NOMO-1 treated with dmso at 0.1 percent for 144 hours (cell line): ENCODE results near the gene ERC2.

Experiments used
- DNase-seq: peaks from one replicate; lab custom pipeline; 2025; ENCODE audit not compliant: unreplicated experiment; lab: John Stamatoyannopoulos, UW

Gene ERC2

DNA sequence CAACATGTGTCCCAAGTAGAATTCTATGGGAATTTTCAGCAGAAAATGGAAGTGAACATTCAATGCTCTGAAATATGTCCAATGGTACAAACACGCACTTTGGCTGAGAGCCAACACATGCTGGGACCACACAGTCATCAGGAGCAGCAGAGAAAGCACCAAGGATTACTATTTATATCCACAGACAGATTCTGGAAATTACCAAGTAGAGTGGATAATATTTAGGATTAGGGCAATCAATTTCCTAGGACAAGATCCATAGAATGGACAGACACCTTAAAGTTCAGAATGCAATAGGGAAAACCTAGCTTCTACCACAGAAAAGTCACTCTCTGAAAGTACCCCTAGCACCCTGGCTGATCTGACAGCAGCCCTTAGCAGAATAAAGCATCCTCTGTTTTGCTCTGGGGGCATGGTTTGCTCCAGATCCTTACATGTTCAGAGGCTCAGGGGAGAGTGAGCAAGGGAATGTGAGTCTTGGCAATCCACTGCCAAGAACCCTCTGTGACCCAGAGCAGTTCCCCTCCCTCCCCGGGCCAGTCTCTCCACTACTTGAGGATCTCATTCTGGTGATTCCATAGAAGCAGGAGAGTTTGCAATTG, 775.2 kb downstream of the ERC2 start:
- DNase-seq: no peak

- no peak for DNase-seq
Observed at GRCh38 chr3:55692295-55692956, 775.8 kb downstream of the ERC2 start.

DNA sequence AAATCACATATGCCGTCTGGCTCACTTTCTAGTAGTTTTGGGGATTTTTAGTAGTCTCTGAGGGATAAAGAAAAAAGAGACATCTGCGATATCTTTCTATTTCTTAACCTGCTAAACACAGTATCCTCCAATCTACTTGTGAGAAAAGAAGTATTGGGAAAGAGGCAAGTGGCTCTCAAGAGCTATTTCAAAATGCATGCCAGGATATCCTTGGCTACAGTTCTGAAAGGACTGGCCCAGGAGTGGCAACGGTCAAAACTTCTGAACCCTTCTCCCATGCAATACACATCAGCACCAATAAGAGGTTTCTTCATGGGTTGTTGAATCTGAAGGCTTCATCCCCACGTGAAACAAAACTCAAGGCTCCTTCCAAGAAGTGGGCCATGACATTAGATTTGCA, 777.1 kb downstream of the ERC2 start:
- no peak for DNase-seq

DNA sequence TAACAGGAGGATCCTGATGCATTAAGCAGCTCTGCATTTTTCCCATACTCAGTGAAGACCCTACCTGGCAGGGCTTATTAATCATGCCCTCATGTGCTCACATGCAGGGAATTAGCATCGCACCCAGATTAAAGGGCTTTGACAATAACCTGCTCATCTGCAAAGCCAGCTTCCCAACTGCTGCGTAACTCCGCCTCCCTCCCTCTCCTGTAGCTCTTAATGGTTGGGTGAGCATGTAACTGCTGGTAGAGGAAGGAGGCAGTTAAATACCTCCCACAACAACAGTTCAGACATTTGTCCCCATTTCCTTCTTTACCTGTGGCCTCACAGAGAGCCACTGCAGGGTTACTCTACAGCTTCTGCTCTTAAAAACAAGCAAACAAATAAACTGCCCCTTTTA, 777.5 kb downstream of the ERC2 start:
- no peak for DNase-seq

- no peak for DNase-seq
Observed at GRCh38 chr3:55690177-55690576, 778.1 kb downstream of the ERC2 start.

GRCh38 chr3:55688154-55688553, 780.1 kb downstream of the ERC2 start:
- DNase-seq: no peak

GRCh38 chr3:55687526-55687925, 780.7 kb downstream of the ERC2 start:
- DNase-seq: no peak

- DNase-seq: no peak
Observed at GRCh38 chr3:55686426-55687254, 781.6 kb downstream of the ERC2 start.

DNA sequence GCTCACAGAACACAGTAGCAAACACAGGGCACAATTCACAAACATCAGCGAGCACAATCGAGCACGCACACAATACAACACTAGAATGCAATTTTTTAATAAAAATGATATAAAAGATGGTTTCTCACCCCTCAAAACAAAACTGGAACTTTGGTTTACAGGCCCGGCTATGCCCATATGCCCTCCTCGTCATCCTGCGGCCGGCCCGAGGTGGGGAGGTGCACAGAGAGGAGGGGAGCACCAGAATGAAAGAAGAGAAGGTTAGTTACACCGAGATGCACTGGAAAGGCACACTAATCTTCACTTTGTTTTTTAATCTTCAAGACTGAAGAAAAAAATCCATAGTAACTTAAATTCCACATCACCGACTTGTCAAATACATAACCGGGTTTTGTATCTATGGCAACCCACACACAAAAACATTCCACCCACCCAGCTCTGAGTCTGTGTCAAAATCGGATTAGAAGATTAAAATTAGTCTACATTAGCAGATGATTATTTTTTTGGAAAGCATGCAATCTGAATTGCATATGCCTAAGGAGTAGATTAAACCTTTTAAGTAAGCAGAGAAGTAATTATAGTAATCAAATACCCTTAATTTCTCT, 784.5 kb downstream of the ERC2 start:
- no peak for DNase-seq

GRCh38 chr3:55682461-55682860, 785.8 kb downstream of the ERC2 start:
- no peak for DNase-seq

GRCh38 chr3:55678546-55679216, 789.6 kb downstream of the ERC2 start:
- DNase-seq: no peak

GRCh38 chr3:55676643-55677042, 791.6 kb downstream of the ERC2 start:
- no peak for DNase-seq

DNA sequence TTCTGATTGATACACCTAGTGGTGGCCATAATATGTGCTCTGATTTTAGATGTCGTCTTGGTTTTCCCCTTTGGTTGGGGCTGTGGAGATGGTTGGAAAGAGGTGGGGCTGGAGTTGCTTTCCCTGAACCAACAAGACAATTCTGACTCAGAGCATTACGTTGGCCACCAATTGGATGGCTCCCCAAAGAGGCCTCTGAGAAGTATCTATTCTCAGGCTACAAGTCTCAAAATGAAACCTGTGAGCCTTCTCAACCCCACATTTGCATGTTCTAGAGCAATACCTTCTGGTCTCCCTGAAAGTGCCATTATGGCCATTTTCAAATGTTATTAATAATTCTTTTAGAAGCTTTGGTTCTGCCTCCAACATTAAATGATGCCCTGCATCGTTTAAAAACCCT, 792.8 kb downstream of the ERC2 start:
- DNase-seq: no peak

- no peak for DNase-seq
Observed at GRCh38 chr3:55673764-55674163, 794.5 kb downstream of the ERC2 start.

GRCh38 chr3:55669133-55669532, 799.1 kb downstream of the ERC2 start:
- DNase-seq: no peak

- no peak for DNase-seq
Observed at GRCh38 chr3:55668359-55668758, 799.9 kb downstream of the ERC2 start.

DNA sequence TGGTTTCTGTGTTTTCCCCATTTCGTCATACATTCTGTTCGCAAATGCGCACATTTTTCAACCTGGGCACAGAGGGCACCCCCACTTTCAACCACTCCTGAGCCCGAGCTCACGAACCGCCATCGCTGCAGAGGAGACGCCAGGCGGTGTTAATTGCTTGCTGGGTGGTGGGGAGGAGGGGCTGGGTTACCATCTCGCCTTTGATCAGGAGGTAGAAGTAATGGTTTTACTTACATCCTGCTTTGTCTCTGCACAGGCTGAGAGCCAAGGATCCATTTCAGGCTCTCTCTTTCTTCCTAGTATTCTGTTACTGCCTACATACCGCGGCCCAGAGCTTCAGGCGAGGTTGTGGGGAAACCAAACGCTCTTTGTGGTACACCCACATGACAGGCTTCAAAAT, 803.9 kb downstream of the ERC2 start:
- DNase-seq: no peak

- DNase-seq: no peak
Observed at GRCh38 chr3:55662683-55663082, 805.6 kb downstream of the ERC2 start.

- DNase-seq: no peak
Observed at GRCh38 chr3:55661571-55661970, 806.7 kb downstream of the ERC2 start.

DNA sequence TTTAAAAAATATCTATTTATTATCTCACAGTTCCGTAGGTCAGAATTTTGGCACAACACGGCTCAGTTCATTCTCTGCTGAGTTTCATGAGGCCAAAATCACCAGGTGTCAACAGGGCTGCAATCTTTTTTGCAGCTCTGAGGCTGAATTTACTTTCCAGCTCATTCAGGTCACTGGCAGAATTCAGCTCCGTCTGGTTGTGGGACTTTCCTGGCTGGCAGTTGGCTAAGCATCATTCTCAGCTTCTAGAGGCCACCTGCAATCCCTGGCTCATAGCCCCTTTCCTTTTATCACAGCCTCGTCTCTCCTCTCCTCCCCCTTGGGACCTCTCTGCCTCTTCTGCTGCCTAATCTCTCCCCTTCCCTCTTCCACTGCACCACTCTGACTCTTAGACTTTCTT, 807.1 kb downstream of the ERC2 start:
- no peak for DNase-seq

DNA sequence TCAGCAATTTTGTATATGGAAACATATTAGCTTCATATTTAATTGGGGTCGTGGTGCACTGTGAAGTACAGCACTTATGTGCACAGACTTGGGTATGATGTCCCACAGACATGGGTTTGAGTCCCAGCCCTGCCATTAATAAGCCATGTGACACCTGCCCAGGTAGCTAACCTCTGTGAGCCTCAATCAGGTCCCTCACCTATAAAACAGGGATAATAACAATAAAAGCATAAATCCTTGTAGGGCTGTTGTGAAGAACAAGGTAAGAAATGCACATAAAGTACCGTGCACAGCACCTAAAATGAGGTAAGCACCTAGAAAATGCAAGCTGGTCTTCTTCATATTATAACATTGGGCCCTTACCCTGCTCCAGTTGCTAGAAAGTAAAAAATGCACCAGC, 807.6 kb downstream of the ERC2 start:
- no peak for DNase-seq
